SK-N-SH (cell line): ENCODE data around the gene SOBP. TPM values are rescaled to one million over a fixed set of nuclear protein-coding genes. Genes with fewer than 3 reads are reported as not detected.

Experiments
- CTCF ChIA-PET: fragments of 300-600, 350-600 bp; formaldehyde crosslinking; extraction: SDS; loops from one replicate; lab custom pipeline; 2021; lab: Yijun Ruan, JAX
- POLR2A ChIA-PET: fragments of 350-600 bp; sonication (Branson Sonifier 250); formaldehyde crosslinking; extraction: SDS; loops from one replicate; lab custom pipeline; 2020; ENCODE audit warnings: antibody characterized with exemption, inconsistent platforms; lab: Yijun Ruan, JAX
- DNase-seq: peaks from one replicate; pipeline ENCODE4 v3.0.0; 2012
- H2AFZ ChIP-seq: fragments of 200-600 bp; sonication (generic); 2 replicates; pipeline ENCODE4 v1.8.1; 2016; ENCODE audit warnings: antibody characterized with exemption, mild to moderate bottlenecking, low read depth
- H3F3A ChIP-seq: fragments of 200-600 bp; sonication (generic); replicated peaks from 2 replicates; pipeline ENCODE3; 2016; ENCODE audit warnings: antibody characterized with exemption, mild to moderate bottlenecking; ENCODE audit not compliant: insufficient read depth
- H3K27ac ChIP-seq, 2 experiments: fragments of 200-500 bp in 1 of 2; fragments of 200-600 bp in 1 of 2; sonication (Bioruptor generic) in 1 of 2; sonication (generic), shearing (Covaris generic) in 1 of 2; 2 replicates each; pipeline versions ENCODE4 v1.5.1 to v1.6.1; 2014 to 2016; ENCODE audit warnings: low read depth in 2 of 2, inconsistent platforms in 1 of 2, low read length in 1 of 2, mild to moderate bottlenecking in 1 of 2, mixed read lengths in 1 of 2
- H3K27me3 ChIP-seq: fragments of 200-600 bp; sonication (generic), shearing (Covaris generic); 2 replicates; pipeline ENCODE4 v1.6.1; 2016; ENCODE audit warnings: mixed run types; ENCODE audit not compliant: insufficient read depth
- H3K36me3 ChIP-seq, 2 experiments: fragments of 200-500 bp in 1 of 2; fragments of 200-600 bp in 1 of 2; sonication (Bioruptor generic) in 1 of 2; sonication (generic) in 1 of 2; replicated peaks in 1 of 2; 2 replicates each; pipeline versions ENCODE3 to v1.5.1; 2014 to 2016; ENCODE audit warnings: low read length in 1 of 2, mild to moderate bottlenecking in 1 of 2; ENCODE audit not compliant: insufficient read depth in 2 of 2, control insufficient read depth in 1 of 2
- H3K4me1 ChIP-seq, 2 experiments: fragments of 200-500 bp in 1 of 2; fragments of 200-600 bp in 1 of 2; sonication (Bioruptor generic) in 1 of 2; sonication (generic), shearing (Covaris generic) in 1 of 2; 2 replicates each; pipeline versions ENCODE4 v1.5.1 to v1.6.1; 2014 to 2016; ENCODE audit warnings: low read depth in 1 of 2, low read length in 1 of 2, mixed run types in 1 of 2; ENCODE audit not compliant: insufficient read depth in 2 of 2, control insufficient read depth in 1 of 2
- H3K4me2 ChIP-seq: fragments of 200-600 bp; sonication (generic), shearing (Covaris generic); 2 replicates; pipeline ENCODE4 v1.6.1; 2017; ENCODE audit warnings: mixed run types
- H3K4me3 ChIP-seq, 2 experiments: fragments of 200-500 bp in 1 of 2; fragments of 200-600 bp in 1 of 2; sonication (Bioruptor generic) in 1 of 2; sonication (generic), shearing (Covaris generic) in 1 of 2; 2 replicates each; pipeline versions ENCODE4 v1.5.1 to v1.8.1; 2014 to 2016; ENCODE audit warnings: low read depth in 2 of 2, inconsistent platforms in 1 of 2, low read length in 1 of 2, mild to moderate bottlenecking in 1 of 2, mixed read lengths in 1 of 2, moderate library complexity in 1 of 2
- H3K79me2 ChIP-seq: fragments of 200-600 bp; sonication (generic); 2 replicates; pipeline ENCODE4 v1.8.1; 2017; ENCODE audit warnings: mild to moderate bottlenecking; ENCODE audit not compliant: insufficient read depth
- H3K9ac ChIP-seq: fragments of 200-600 bp; sonication (generic); 2 replicates; pipeline ENCODE4 v1.6.1; 2017; ENCODE audit warnings: mixed run types
- H3K9me2 ChIP-seq: fragments of 200-600 bp; sonication (generic); 2 replicates; pipeline ENCODE4 v1.6.1; 2017; ENCODE audit warnings: mixed run types
- H3K9me3 ChIP-seq: fragments of 200-600 bp; sonication (generic); 2 replicates; pipeline ENCODE4 v1.6.1; 2017; ENCODE audit warnings: mixed run types, mild to moderate bottlenecking, moderate library complexity
- H4K20me1 ChIP-seq: fragments of 200-600 bp; sonication (generic); 2 replicates; pipeline ENCODE4 v1.6.1; 2017; ENCODE audit warnings: mild to moderate bottlenecking, mixed run types; ENCODE audit not compliant: insufficient read depth
- CTCF ChIP-seq: fragments of 200-600 bp; sonication (generic); IDR thresholded peaks from 2 replicates; pipeline ENCODE4 v1.6.1; 2017; ENCODE audit warnings: antibody characterized with exemption, mild to moderate bottlenecking, moderate library complexity
- ELF1 ChIP-seq: IDR thresholded peaks from 2 replicates; pipeline ENCODE4 v1.4.0; 2012
- RCOR1 ChIP-seq: fragments of 150-350 bp; IDR thresholded peaks from 2 replicates; pipeline ENCODE4 v1.6.1; 2017; ENCODE audit warnings: antibody characterized with exemption, low read length
- REST ChIP-seq: IDR thresholded peaks from 2 replicates; pipeline ENCODE4 v1.6.1; 2012; ENCODE audit warnings: mild to moderate bottlenecking, low read depth, low read length, moderate library complexity
- RFX5 ChIP-seq: IDR thresholded peaks from 2 replicates; pipeline ENCODE4 v1.6.1; 2012; ENCODE audit warnings: mild to moderate bottlenecking, improper control_type of control experiment, low read length
- TCF12 ChIP-seq: IDR thresholded peaks from 2 replicates; pipeline ENCODE4 v1.4.0; 2012
- USF1 ChIP-seq: IDR thresholded peaks from 2 replicates; pipeline ENCODE4 v1.4.0; 2012; ENCODE audit warnings: low read depth, borderline replicate concordance
- ZBTB33 ChIP-seq: IDR thresholded peaks from 2 replicates; pipeline ENCODE4 v1.4.0; 2012; ENCODE audit warnings: low read depth, borderline replicate concordance
- WGBS: methylation state at CpG from one replicate; pipeline ENCODE4 v1.1.6; 2017; ENCODE audit warnings: low lambda C conversion rate; 5-methylcytosine and 5-hydroxymethylcytosine counted together
- polyA plus RNA-seq, 3 experiments: library from polyadenylated mRNA; depleted of rRNA; stranded (reverse); fragments of >200 nt; gene quantifications; 2 replicates each; pipeline ENCODE4 v1.2.3, GENCODE V29; 2012

SOBP gene
- polyA plus RNA-seq, 1 of the 3 experiments (the other 2 are of a cell fraction) = 0.61 TPM

GRCh38 chr6:107496892-107497684 is 7.2 kb downstream of the SOBP start (continued):
- TF ChIP-seq ZBTB33 (no peak), RCOR1 (no peak; the same call in 1 of the 2 replicates), ELF1 (no peak)
- TF ChIP-seq, all 33 proteins: peak for 3

GRCh38 chr6:107504270-107505026 is 14.5 kb downstream of the SOBP start:
- no peak overlapping the region for H3K4me2 ChIP-seq
- H3K9ac ChIP-seq = no peak overlapping the region
- CTCF ChIA-PET = interaction anchor here (0.7 to 1.5 kb wide), 9 partner anchors 12 to 372 kb away, joined by 3 to 7 read pairs (median 4); partner anchors contain the start of gene SOBP
- peaks cover 4% of the 10 kb centered on the region for H3F3A ChIP-seq
- DNase-seq = no peak
- H3K4me1 ChIP-seq = no peaks in the 10 kb centered on the region; a peak in 2 of 4 replicates
- no peaks in the 10 kb centered on the region for H3K27me3 ChIP-seq
- no peaks in the 10 kb centered on the region for H4K20me1 ChIP-seq
- no peaks in the 10 kb centered on the region for H3K79me2 ChIP-seq
- H3K27ac ChIP-seq = no peak overlapping the region
- POLR2A ChIA-PET = interaction anchor here (0.6 to 0.9 kb wide), 2 partner anchors 8 to 113 kb away, joined by 3 read pairs; no protein-coding TSS in a partner anchor
- no peak overlapping the region for H3K4me3 ChIP-seq
- TF ChIP-seq RFX5 (no peak), REST (no peak), TCF12 (no peak), USF1 (no peak), CTCF (no peak)
- TF ChIP-seq, all 33 proteins: peak for 0
- H3K9me3 ChIP-seq = no peaks in the 10 kb centered on the region
- 63% methylated on average over 4 of the region's 4 CpGs for WGBS
- H3K9me2 ChIP-seq = no peaks in the 10 kb centered on the region
- no peaks in the 10 kb centered on the region for H3K36me3 ChIP-seq
- H2AFZ ChIP-seq = no peak overlapping the region
